HL-60 (cell line): ENCODE measurements around the gene DNAJB6.

ENCODE experiments used
- DNase-seq, 2 experiments: peaks; one replicate each; pipeline ENCODE4 v3.0.0-alpha.2; 2010 to 2020; ENCODE audit warnings: low read depth in 1 of 2, low spot score in 1 of 2
- H3K27ac ChIP-seq: fragments of 250-450 bp; sonication (Bioruptor Pico); replicated peaks from 2 replicates; pipeline ENCODE4 v1.5.1; 2020; ENCODE audit warnings: mild to moderate bottlenecking, moderate library complexity
- H3K27me3 ChIP-seq: fragments of 250-450 bp; sonication (Bioruptor Pico); 2 replicates; pipeline ENCODE4 v1.5.1; 2021; ENCODE audit warnings: mild to moderate bottlenecking, moderate library complexity; ENCODE audit not compliant: insufficient read depth, poor library complexity, severe bottlenecking
- H3K4me3 ChIP-seq: replicated peaks from 2 replicates; pipeline ENCODE4 v1.5.1; 2011; ENCODE audit warnings: mild to moderate bottlenecking, control low read depth, low read length; ENCODE audit not compliant: insufficient read depth
- CTCF ChIP-seq: IDR thresholded peaks from one replicate; pipeline ENCODE4 v1.5.1; 2011; ENCODE audit warnings: low read length, control low read depth, inconsistent platforms; ENCODE audit not compliant: insufficient read depth
- GABPA ChIP-seq: IDR thresholded peaks from 2 replicates; pipeline ENCODE4 v1.6.1; 2012; ENCODE audit warnings: low read depth
- POLR2AphosphoS5 ChIP-seq: IDR thresholded peaks from 2 replicates; pipeline ENCODE4 v1.6.1; 2012; ENCODE audit warnings: low read depth
- REST ChIP-seq: IDR thresholded peaks from 2 replicates; pipeline ENCODE4 v1.6.1; 2012; ENCODE audit warnings: low read depth; ENCODE audit not compliant: insufficient replicate concordance
- SPI1 ChIP-seq: IDR thresholded peaks from 2 replicates; pipeline ENCODE4 v1.6.1; 2012; ENCODE audit warnings: low read depth, mild to moderate bottlenecking, borderline replicate concordance

The DNAJB6 gene

GRCh38 chr7:157460721-157461120, 123.9 kb downstream of the DNAJB6 start:
- H3K4me3 ChIP-seq, result no peak overlapping the region
- H3K27ac ChIP-seq, result no peak overlapping the region
- DNase-seq, result no peak
- TF ChIP-seq POLR2AphosphoS5, result no peak
- H3K27me3 ChIP-seq, result no peaks in the 10 kb centered on the region

- DNase-seq, result no peak
- Histone ChIP-seq H3K27ac (no peak overlapping the region), H3K27me3 (no peaks in the 10 kb centered on the region), H3K4me3 (no peak overlapping the region)
- TF ChIP-seq REST (no peak), POLR2AphosphoS5 (no peak), CTCF (no peak), GABPA (no peak)
Observed at GRCh38 chr7:157461573-157462418, 125.0 kb downstream of the DNAJB6 start.

- TF ChIP-seq REST, result no peak
- no peak for TF ChIP-seq SPI1
- TF ChIP-seq POLR2AphosphoS5, result no peak
- TF ChIP-seq CTCF, result no peak
- no peak for TF ChIP-seq GABPA
Observed at GRCh38 chr7:157462419-157462771, 125.6 kb downstream of the DNAJB6 start.

GRCh38 chr7:157462840-157463239, 126.0 kb downstream of the DNAJB6 start:
- Histone ChIP-seq H3K27me3 (no peaks in the 10 kb centered on the region), H3K4me3 (no peak overlapping the region), H3K27ac (no peak overlapping the region)
- TF ChIP-seq GABPA, result no peak
- TF ChIP-seq CTCF, result no peak
- TF ChIP-seq POLR2AphosphoS5, result no peak
- no peak for TF ChIP-seq REST
- TF ChIP-seq SPI1, result no peak
- DNase-seq, result no peak

More at GRCh38 chr7:157462419-157462771, 125.6 kb downstream of the DNAJB6 start:
- Histone ChIP-seq H3K4me3 (no peak overlapping the region), H3K27me3 (no peaks in the 10 kb centered on the region), H3K27ac (no peak overlapping the region)
- DNase-seq, result no peak
